WTC11 (cell line): Measurements from ENCODE around the gene KIF12. TPM values are rescaled to one million over a fixed set of nuclear protein-coding genes. Genes with fewer than 3 reads are reported as not detected.

Source experiments
- ATAC-seq: fragments of 200-7000 bp; cut with Tn5 transposase; 2 replicates; pipeline ENCODE4 v1.10.0; 2021; ENCODE audit warnings: mild to moderate bottlenecking, moderate library complexity
- CTCF ChIA-PET: fragments of 300-600 bp; sonication (Branson Sonifier 250); formaldehyde crosslinking; loops from one replicate; lab custom pipeline; 2021; ENCODE audit warnings: antibody characterized with exemption; lab: Charles Lee
- POLR2A ChIA-PET: fragments of 350-600 bp; sonication (Branson Sonifier 250); formaldehyde crosslinking; loops from one replicate; lab custom pipeline; 2021; ENCODE audit warnings: antibody characterized with exemption; lab: Charles Lee
- DNase-seq: peaks from one replicate; pipeline ENCODE4 v3.0.0; 2021; ENCODE audit warnings: low spot score
- H3K27ac Mint-ChIP-seq: 2 replicates; pipeline ENCODE4 v1.8.0; 2021; ENCODE audit warnings: mixed read lengths
- H3K27me3 Mint-ChIP-seq: 2 replicates; pipeline ENCODE4 v1.8.0; 2021; ENCODE audit warnings: low read depth, mild to moderate bottlenecking, moderate library complexity, mixed read lengths
- H3K36me3 Mint-ChIP-seq: 2 replicates; pipeline ENCODE4 v1.8.0; 2021; ENCODE audit warnings: mixed read lengths
- H3K4me1 Mint-ChIP-seq: 2 replicates; pipeline ENCODE4 v1.8.0; 2022; ENCODE audit warnings: mixed read lengths
- H3K4me3 Mint-ChIP-seq: 2 replicates; pipeline ENCODE4 v1.8.0; 2021; ENCODE audit warnings: mild to moderate bottlenecking, moderate library complexity, mixed read lengths
- H3K9me3 Mint-ChIP-seq: 2 replicates; pipeline ENCODE4 v1.8.0; 2021; ENCODE audit warnings: mixed read lengths
- AR ChIP-seq: fragments of 250-450 bp; sonication (Bioruptor Pico); IDR thresholded peaks from 2 replicates; pipeline ENCODE4 v1.9.0; 2021; ENCODE audit warnings: mild to moderate bottlenecking
- GRHL2 ChIP-seq: fragments of 250-450 bp; sonication (Bioruptor Pico); IDR thresholded peaks from 2 replicates; pipeline ENCODE4 v1.8.0; 2022; ENCODE audit warnings: mild to moderate bottlenecking, moderate library complexity; ENCODE audit not compliant: insufficient replicate concordance, severe bottlenecking
- JAZF1 ChIP-seq: fragments of 250-450 bp; sonication (Bioruptor Pico); IDR thresholded peaks from 2 replicates; pipeline ENCODE4 v1.9.0; 2021; ENCODE audit warnings: moderate library complexity, mild to moderate bottlenecking, inconsistent platforms
- MYBL2 ChIP-seq: sonication (generic); formaldehyde crosslinking; IDR thresholded peaks from 2 replicates; pipeline ENCODE4 v1.8.1; 2023; ENCODE audit warnings: mild to moderate bottlenecking, moderate library complexity, missing genetic modification reagents
- NFYB ChIP-seq: sonication (generic); formaldehyde crosslinking; conservative IDR thresholded peaks from 2 replicates; pipeline ENCODE4 v1.8.0; 2022; ENCODE audit warnings: low read depth, missing genetic modification reagents
- OVOL2 ChIP-seq: fragments of 250-450 bp; sonication (Bioruptor Pico); IDR thresholded peaks from 2 replicates; pipeline ENCODE4 v1.9.0; 2021; ENCODE audit warnings: mild to moderate bottlenecking, borderline replicate concordance
- PREB ChIP-seq: sonication (generic); formaldehyde crosslinking; IDR thresholded peaks from 2 replicates; pipeline ENCODE4 v1.8.1; 2022; ENCODE audit warnings: mild to moderate bottlenecking, missing genetic modification reagents, moderate library complexity, borderline replicate concordance
- PRRX2 ChIP-seq: fragments of 250-450 bp; sonication (Bioruptor Pico); IDR thresholded peaks from 2 replicates; pipeline ENCODE4 v1.8.0; 2021; ENCODE audit warnings: mild to moderate bottlenecking
- SOX15 ChIP-seq: fragments of 250-450 bp; sonication (Bioruptor Pico); IDR thresholded peaks from 2 replicates; pipeline ENCODE4 v1.9.0; 2021; ENCODE audit warnings: mild to moderate bottlenecking
- USF1 ChIP-seq: sonication (generic); formaldehyde crosslinking; IDR thresholded peaks from 2 replicates; pipeline ENCODE4 v1.8.0; 2022; ENCODE audit warnings: mild to moderate bottlenecking, missing genetic modification reagents
- ZNF317 ChIP-seq: sonication (generic); formaldehyde crosslinking; IDR thresholded peaks from 2 replicates; pipeline ENCODE4 v1.8.1; 2023; ENCODE audit warnings: low read depth, mild to moderate bottlenecking, moderate library complexity, missing genetic modification reagents, borderline replicate concordance
- total RNA-seq: library from RNA; stranded (reverse); gene quantifications from 3 replicates; pipeline ENCODE4 v1.2.3, GENCODE V29; 2021
- TF ChIP-seq, protein P1 (sequence below): sonication (generic); formaldehyde crosslinking; IDR thresholded peaks from 2 replicates; pipeline ENCODE4 v1.8.1; 2023; ENCODE audit warnings: mild to moderate bottlenecking, missing genetic modification reagents
- TF ChIP-seq, protein P2 (sequence below): fragments of 250-450 bp; sonication (Bioruptor Pico); conservative IDR thresholded peaks from 2 replicates; pipeline ENCODE4 v1.9.0; 2021; ENCODE audit warnings: mild to moderate bottlenecking
- TF ChIP-seq, protein P3 (sequence below): fragments of 250-450 bp; sonication (Bioruptor Pico); IDR thresholded peaks from 2 replicates; pipeline ENCODE4 v2.1.2; 2022; ENCODE audit warnings: mild to moderate bottlenecking, moderate library complexity
- TF ChIP-seq, protein P4 (sequence below): fragments of 250-450 bp; sonication (Bioruptor Pico); IDR thresholded peaks from 2 replicates; pipeline ENCODE4 v1.9.0; 2021; ENCODE audit warnings: mild to moderate bottlenecking
- TF ChIP-seq, protein P5 (sequence below): sonication (generic); formaldehyde crosslinking; IDR thresholded peaks from 2 replicates; pipeline ENCODE4 v1.8.1; 2022; ENCODE audit warnings: mild to moderate bottlenecking, moderate library complexity, missing genetic modification reagents

Gene KIF12
- total RNA-seq, 1 experiment from 2014 or later: 4.0 TPM

DNA sequence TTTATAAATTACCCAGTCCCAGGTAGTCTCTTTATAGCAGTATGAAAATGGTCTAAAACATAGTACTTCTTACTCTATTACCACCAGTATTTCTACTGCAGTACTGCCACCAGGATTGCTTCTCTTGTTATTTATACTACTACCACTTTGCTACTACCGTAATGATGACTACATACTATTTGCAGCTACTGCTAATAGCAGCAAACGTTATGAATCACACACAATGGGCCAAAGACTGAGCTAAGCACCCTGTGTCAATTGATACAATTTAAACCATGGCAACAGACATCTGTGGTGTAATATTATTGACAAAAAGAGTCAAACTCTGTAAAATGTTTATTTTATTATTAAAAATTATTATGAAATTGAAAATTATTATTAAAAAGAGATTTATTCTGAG is 15.3 kb upstream of the KIF12 start:
- Mint-ChIP-seq H3K27ac (no peak overlapping the region), H3K9me3 (no peaks in the 10 kb centered on the region), H3K4me3 (no peak overlapping the region), H3K4me1 (peaks cover 7% of the 10 kb centered on the region; the same call in 1 of the 2 replicates), H3K36me3 (no peaks in the 10 kb centered on the region), H3K27me3 (peaks cover 55% of the 10 kb centered on the region)
- ATAC-seq (no peak), DNase-seq (no peak)
- POLR2A ChIA-PET: no interaction called here
- CTCF ChIA-PET: interaction anchor here (2.3 kb wide), 1 partner anchor 32 kb away, joined by 6 read pairs; no protein-coding TSS in a partner anchor
- TF ChIP-seq, protein P1, sequence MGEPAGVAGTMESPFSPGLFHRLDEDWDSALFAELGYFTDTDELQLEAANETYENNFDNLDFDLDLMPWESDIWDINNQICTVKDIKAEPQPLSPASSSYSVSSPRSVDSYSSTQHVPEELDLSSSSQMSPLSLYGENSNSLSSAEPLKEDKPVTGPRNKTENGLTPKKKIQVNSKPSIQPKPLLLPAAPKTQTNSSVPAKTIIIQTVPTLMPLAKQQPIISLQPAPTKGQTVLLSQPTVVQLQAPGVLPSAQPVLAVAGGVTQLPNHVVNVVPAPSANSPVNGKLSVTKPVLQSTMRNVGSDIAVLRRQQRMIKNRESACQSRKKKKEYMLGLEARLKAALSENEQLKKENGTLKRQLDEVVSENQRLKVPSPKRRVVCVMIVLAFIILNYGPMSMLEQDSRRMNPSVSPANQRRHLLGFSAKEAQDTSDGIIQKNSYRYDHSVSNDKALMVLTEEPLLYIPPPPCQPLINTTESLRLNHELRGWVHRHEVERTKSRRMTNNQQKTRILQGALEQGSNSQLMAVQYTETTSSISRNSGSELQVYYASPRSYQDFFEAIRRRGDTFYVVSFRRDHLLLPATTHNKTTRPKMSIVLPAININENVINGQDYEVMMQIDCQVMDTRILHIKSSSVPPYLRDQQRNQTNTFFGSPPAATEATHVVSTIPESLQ (CRISPR knock-in tag): no peak
- TF ChIP-seq GRHL2 (CRISPR knock-in tag) (no peak), NFYB (CRISPR knock-in tag) (no peak), AR (CRISPR knock-in tag) (no peak), ZNF317 (CRISPR knock-in tag) (no peak), PREB (no peak), SOX15 (CRISPR knock-in tag) (no peak), PRRX2 (no peak), MYBL2 (CRISPR knock-in tag) (no peak)
- TF ChIP-seq, protein P2, sequence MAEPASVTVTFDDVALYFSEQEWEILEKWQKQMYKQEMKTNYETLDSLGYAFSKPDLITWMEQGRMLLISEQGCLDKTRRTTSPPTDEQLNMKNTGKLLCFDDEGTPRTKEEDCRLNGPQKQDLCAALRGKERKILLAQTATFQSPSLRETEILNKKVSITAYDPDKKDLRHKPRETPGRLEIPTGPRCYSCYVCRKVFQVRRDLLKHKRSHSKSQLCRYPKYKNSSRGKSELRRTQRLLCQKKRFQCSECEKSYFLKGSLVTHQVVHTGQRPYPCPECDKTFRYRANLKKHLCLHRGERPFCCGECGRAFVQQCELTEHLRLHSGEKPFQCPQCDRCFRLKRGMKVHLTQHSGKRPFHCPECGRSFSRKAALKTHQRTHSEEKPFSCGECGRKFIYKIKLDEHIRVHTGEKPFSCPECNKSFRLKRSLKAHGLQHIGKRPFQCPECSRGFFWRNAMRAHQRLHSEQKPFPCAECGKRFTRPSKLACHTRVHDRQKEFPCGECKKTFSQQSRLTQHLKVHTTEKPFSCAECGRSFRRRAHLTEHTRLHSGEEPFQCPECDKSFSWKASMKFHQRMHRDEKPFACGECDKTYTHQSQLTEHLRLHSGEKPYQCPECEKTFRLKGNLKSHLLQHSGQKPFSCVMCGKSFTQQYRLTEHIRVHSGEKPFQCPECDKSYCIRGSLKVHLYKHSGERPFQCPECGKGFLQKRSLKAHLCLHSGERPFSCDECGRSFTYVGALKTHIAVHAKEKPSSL (CRISPR knock-in tag): no peak

GRCh38 chr9:114112778-114113584 is 13.9 kb upstream of the KIF12 start:
- ATAC-seq (no peak), DNase-seq (no peak)
- H3K9me3 Mint-ChIP-seq: no peaks in the 10 kb centered on the region
- ChIA-PET POLR2A (no interaction called here), CTCF (interaction anchor here (1.2 to 1.8 kb wide), 2 partner anchors 42 to 178 kb away, joined by 3 to 4 read pairs; no protein-coding TSS in a partner anchor)
- H3K27ac Mint-ChIP-seq: no peak overlapping the region
- no peak overlapping the region for H3K4me3 Mint-ChIP-seq
- H3K36me3 Mint-ChIP-seq: no peaks in the 10 kb centered on the region
- H3K27me3 Mint-ChIP-seq: peaks cover 68% of the 10 kb centered on the region
- H3K4me1 Mint-ChIP-seq: peaks cover 13% of the 10 kb centered on the region
- TF ChIP-seq, protein P3, sequence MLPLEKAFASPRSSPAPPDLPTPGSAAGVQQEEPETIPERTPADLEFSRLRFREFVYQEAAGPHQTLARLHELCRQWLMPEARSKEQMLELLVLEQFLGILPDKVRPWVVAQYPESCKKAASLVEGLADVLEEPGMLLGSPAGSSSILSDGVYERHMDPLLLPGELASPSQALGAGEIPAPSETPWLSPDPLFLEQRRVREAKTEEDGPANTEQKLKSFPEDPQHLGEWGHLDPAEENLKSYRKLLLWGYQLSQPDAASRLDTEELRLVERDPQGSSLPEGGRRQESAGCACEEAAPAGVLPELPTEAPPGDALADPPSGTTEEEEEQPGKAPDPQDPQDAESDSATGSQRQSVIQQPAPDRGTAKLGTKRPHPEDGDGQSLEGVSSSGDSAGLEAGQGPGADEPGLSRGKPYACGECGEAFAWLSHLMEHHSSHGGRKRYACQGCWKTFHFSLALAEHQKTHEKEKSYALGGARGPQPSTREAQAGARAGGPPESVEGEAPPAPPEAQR (CRISPR knock-in tag): no peak
- TF ChIP-seq, protein P4, sequence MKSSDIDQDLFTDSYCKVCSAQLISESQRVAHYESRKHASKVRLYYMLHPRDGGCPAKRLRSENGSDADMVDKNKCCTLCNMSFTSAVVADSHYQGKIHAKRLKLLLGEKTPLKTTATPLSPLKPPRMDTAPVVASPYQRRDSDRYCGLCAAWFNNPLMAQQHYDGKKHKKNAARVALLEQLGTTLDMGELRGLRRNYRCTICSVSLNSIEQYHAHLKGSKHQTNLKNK (CRISPR knock-in tag): no peak
- TF ChIP-seq SOX15 (CRISPR knock-in tag) (no peak), USF1 (CRISPR knock-in tag) (no peak), OVOL2 (CRISPR knock-in tag) (no peak), JAZF1 (no peak), AR (CRISPR knock-in tag) (no peak)
- TF ChIP-seq, protein P5, sequence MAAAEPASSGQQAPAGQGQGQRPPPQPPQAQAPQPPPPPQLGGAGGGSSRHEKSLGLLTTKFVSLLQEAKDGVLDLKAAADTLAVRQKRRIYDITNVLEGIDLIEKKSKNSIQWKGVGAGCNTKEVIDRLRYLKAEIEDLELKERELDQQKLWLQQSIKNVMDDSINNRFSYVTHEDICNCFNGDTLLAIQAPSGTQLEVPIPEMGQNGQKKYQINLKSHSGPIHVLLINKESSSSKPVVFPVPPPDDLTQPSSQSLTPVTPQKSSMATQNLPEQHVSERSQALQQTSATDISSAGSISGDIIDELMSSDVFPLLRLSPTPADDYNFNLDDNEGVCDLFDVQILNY (CRISPR knock-in tag): no peak
